HCT116 (cell line): ENCODE data around the gene LIMK2. TPM values are rescaled to one million over a fixed set of nuclear protein-coding genes. Genes with fewer than 3 reads are reported as not detected.

Experiments used
- ATAC-seq: fragments of 200-7000 bp; cut with Tn5 transposase; 2 replicates; pipeline ENCODE4 v1.9.1; 2020; ENCODE audit warnings: mild to moderate bottlenecking, moderate library complexity
- BruUV-seq: library from RNA; stranded (reverse); fragments of 400-500 nt; replicated peaks from 2 replicates; lab custom pipeline; 2021; lab: Mats Ljungman, UMichigan
- CTCF ChIA-PET: fragments of 300-600 bp; sonication (Branson Sonifier 250); formaldehyde crosslinking; loops from one replicate; lab custom pipeline; 2021; ENCODE audit warnings: antibody characterized with exemption; lab: Charles Lee
- POLR2A ChIA-PET: fragments of 300-600, 350-600 bp; sonication (Branson Sonifier 250); formaldehyde crosslinking; loops from one replicate; lab custom pipeline; 2021; ENCODE audit warnings: antibody characterized with exemption; lab: Charles Lee
- RAD21 ChIA-PET, 2 experiments: fragments of 300-600 bp; sonication (Branson Sonifier 250); formaldehyde crosslinking; loops; one replicate each; lab custom pipeline; 2023; ENCODE audit warnings: low total read pairs in 2 of 2; ENCODE audit not compliant: uncharacterized antibody in 2 of 2, unreplicated experiment in 2 of 2, low non-redundant PET in 1 of 2; lab: Charles Lee
- DNase-seq: peaks from one replicate; pipeline ENCODE4 v3.0.0-alpha.2; 2010; ENCODE audit warnings: low read depth, low spot score
- H2AFZ ChIP-seq: fragments of 200-600 bp; shearing (Covaris generic), sonication (generic); 2 replicates; pipeline ENCODE4 v1.6.1; 2017; ENCODE audit warnings: low read depth, mixed run types, mixed read lengths, antibody characterized with exemption, low read length; ENCODE audit not compliant: poor library complexity, severe bottlenecking
- H3K27ac ChIP-seq: 2 replicates; pipeline ENCODE4 v1.5.1; 2012; ENCODE audit warnings: low read depth, low read length
- H3K27me3 ChIP-seq: fragments of 200-600 bp; sonication (generic); 2 replicates; pipeline ENCODE4 v1.6.1; 2016; ENCODE audit warnings: mixed run types, low read length, mixed read lengths; ENCODE audit not compliant: insufficient read depth
- H3K36me3 ChIP-seq, 2 experiments: fragments of 200-500 bp in 1 of 2; fragments of 200-600 bp in 1 of 2; sonication (Bioruptor generic) in 1 of 2; sonication (generic) in 1 of 2; 2 replicates each; pipeline versions ENCODE4 v1.5.1 to v1.6.1; 2014 to 2016; ENCODE audit warnings: low read length in 2 of 2, inconsistent platforms in 1 of 2, mixed read lengths in 1 of 2, mixed run types in 1 of 2; ENCODE audit not compliant: insufficient read depth in 2 of 2, control insufficient read depth in 1 of 2
- H3K4me1 ChIP-seq, 2 experiments: fragments of 200-600 bp in 1 of 2; sonication (generic) in 1 of 2; 2 replicates each; pipeline versions ENCODE4 v1.5.1 to v1.6.1; 2012 to 2017; ENCODE audit warnings: low read length in 2 of 2, inconsistent platforms in 1 of 2, mild to moderate bottlenecking in 1 of 2, mixed read lengths in 1 of 2, mixed run types in 1 of 2, moderate library complexity in 1 of 2; ENCODE audit not compliant: insufficient read depth in 2 of 2, control insufficient read depth in 1 of 2
- H3K4me2 ChIP-seq: fragments of 200-600 bp; sonication (generic); 2 replicates; pipeline ENCODE4 v1.6.1; 2017; ENCODE audit warnings: mixed run types, low read length, mixed read lengths
- H3K4me3 ChIP-seq, 2 experiments: fragments of 200-600 bp in 1 of 2; sonication (generic) in 1 of 2; replicated peaks in 1 of 2; 2 replicates each; pipeline ENCODE4 v1.5.1; 2011 to 2016; ENCODE audit warnings: low read length in 2 of 2, control low read depth in 1 of 2, low read depth in 1 of 2, mild to moderate bottlenecking in 1 of 2, mixed read lengths in 1 of 2, mixed run types in 1 of 2
- H3K79me2 ChIP-seq: fragments of 200-600 bp; sonication (generic); 2 replicates; pipeline ENCODE4 v1.6.1; 2017; ENCODE audit warnings: mild to moderate bottlenecking, mixed run types, low read length, moderate library complexity, mixed read lengths; ENCODE audit not compliant: insufficient read depth
- H3K9ac ChIP-seq: fragments of 200-600 bp; sonication (generic); 2 replicates; pipeline ENCODE4 v1.6.1; 2016; ENCODE audit warnings: low read length, mixed read lengths
- H3K9me2 ChIP-seq: fragments of 200-600 bp; sonication (generic), shearing (Covaris generic); 2 replicates; pipeline ENCODE4 v1.6.1; 2017; ENCODE audit warnings: mixed run types, mild to moderate bottlenecking, moderate library complexity; ENCODE audit not compliant: insufficient read depth
- H3K9me3 ChIP-seq, 2 experiments: fragments of 200-500 bp in 1 of 2; fragments of 200-600 bp in 1 of 2; sonication (Bioruptor generic) in 1 of 2; sonication (generic) in 1 of 2; 2 replicates each; pipeline ENCODE4 v1.6.1; 2014 to 2017; ENCODE audit warnings: low read length in 2 of 2, mixed read lengths in 2 of 2, inconsistent platforms in 1 of 2, low read depth in 1 of 2, mild to moderate bottlenecking in 1 of 2, mixed run types in 1 of 2, moderate library complexity in 1 of 2; ENCODE audit not compliant: control insufficient read depth in 1 of 2, insufficient read depth in 1 of 2
- H4K20me1 ChIP-seq: fragments of 200-600 bp; sonication (generic), shearing (Covaris generic); 2 replicates; pipeline ENCODE4 v1.6.1; 2017; ENCODE audit warnings: mixed run types, mild to moderate bottlenecking, moderate library complexity; ENCODE audit not compliant: insufficient read depth
- ELF1 ChIP-seq: IDR thresholded peaks from 2 replicates; pipeline ENCODE4 v1.6.1; 2012; ENCODE audit warnings: low read depth, borderline replicate concordance
- EZH2 ChIP-seq: fragments of 200-600 bp; sonication (generic); IDR thresholded peaks from 2 replicates; pipeline ENCODE4 v1.6.1; 2017; ENCODE audit warnings: antibody characterized with exemption, mixed run types
- EZH2phosphoT487 ChIP-seq: fragments of 200-600 bp; IDR thresholded peaks from 2 replicates; pipeline ENCODE4 v1.6.1; 2018; ENCODE audit warnings: antibody characterized with exemption, borderline replicate concordance
- FOSL1 ChIP-seq: IDR thresholded peaks from 2 replicates; pipeline ENCODE4 v1.6.1; 2012; ENCODE audit warnings: low read depth
- JUND ChIP-seq: IDR thresholded peaks from 2 replicates; pipeline ENCODE4 v1.6.1; 2012
- MAX ChIP-seq: IDR thresholded peaks from 2 replicates; pipeline ENCODE4 v1.6.1; 2012
- POLR2A ChIP-seq: IDR thresholded peaks from 2 replicates; pipeline ENCODE4 v1.7.0; 2011; ENCODE audit warnings: borderline replicate concordance; ENCODE audit not compliant: insufficient read depth, insufficient read length; ENCODE audit errors: extremely low read depth
- POLR2AphosphoS5 ChIP-seq: IDR thresholded peaks from 2 replicates; pipeline ENCODE4 v1.6.1; 2011; ENCODE audit warnings: mild to moderate bottlenecking, low read depth, low read length, moderate library complexity
- SIN3A ChIP-seq: IDR thresholded peaks from 2 replicates; pipeline ENCODE4 v1.6.1; 2012; ENCODE audit warnings: low read depth
- SRF ChIP-seq: IDR thresholded peaks from 2 replicates; pipeline ENCODE4 v1.6.1; 2012; ENCODE audit warnings: low read depth
- ZBTB33 ChIP-seq: IDR thresholded peaks from 2 replicates; pipeline ENCODE4 v1.6.1; 2011; ENCODE audit warnings: mild to moderate bottlenecking, low read length, moderate library complexity; ENCODE audit not compliant: insufficient replicate concordance; ENCODE audit errors: extremely low read depth
- ZNF274 ChIP-seq: fragments of 200-500 bp; sonication (Bioruptor generic); IDR thresholded peaks from 2 replicates; pipeline ENCODE4 v1.6.1; 2014; ENCODE audit warnings: mild to moderate bottlenecking, low read depth, low read length, inconsistent platforms
- intact Hi-C: fragments of 100-400 bp; cut with micrococcal nuclease; formaldehyde crosslinking; loops from 2 replicates; pipeline ENCODE4 v1.10.0; 2022
- total RNA-seq: library from RNA; stranded (reverse); gene quantifications from one replicate; pipeline ENCODE4 v1.2.1, GENCODE V29; 2021; ENCODE audit not compliant: unreplicated experiment
- TF ChIP-seq, protein P1 (sequence below): IDR thresholded peaks from 2 replicates; pipeline ENCODE4 v1.6.1; 2012

Gene LIMK2
- total RNA-seq, 1 experiment from 2014 or later: 21.9 TPM

GRCh38 chr22:31281733-31282132, 69.6 kb downstream of the LIMK2 start:
- no peak overlapping the region for H3K27ac ChIP-seq
- H4K20me1 ChIP-seq: no peaks in the 10 kb centered on the region
- no peaks in the 10 kb centered on the region for H3K9me2 ChIP-seq
- intact Hi-C loops: no loop called here
- ChIA-PET RAD21 (no interaction called here), POLR2A (no interaction called here), CTCF (interaction anchor here (1.5 kb wide), 1 partner anchor 9 kb away, joined by 7 read pairs; no protein-coding TSS in a partner anchor)
- BruUV-seq: no TSS peak
- H3K4me3 ChIP-seq: no peak overlapping the region
- no peaks in the 10 kb centered on the region for H3K79me2 ChIP-seq
- H3K4me2 ChIP-seq: no peak overlapping the region
- ATAC-seq (no peak), DNase-seq (no peak)
- no peak overlapping the region for H2AFZ ChIP-seq
- H3K36me3 ChIP-seq: peaks cover 0 to 6% of the 10 kb centered on the region in 2 experiments; a peak in 1 of 4 replicates
- TF ChIP-seq, protein P1, sequence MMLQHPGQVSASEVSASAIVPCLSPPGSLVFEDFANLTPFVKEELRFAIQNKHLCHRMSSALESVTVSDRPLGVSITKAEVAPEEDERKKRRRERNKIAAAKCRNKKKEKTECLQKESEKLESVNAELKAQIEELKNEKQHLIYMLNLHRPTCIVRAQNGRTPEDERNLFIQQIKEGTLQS: no peak
- TF ChIP-seq POLR2AphosphoS5 (no peak), SRF (no peak), EZH2phosphoT487 (no peak), SIN3A (no peak), JUND (no peak), MAX (no peak), EZH2 (no peak), ZNF274 (no peak), ZBTB33 (no peak), ELF1 (no peak), FOSL1 (no peak), POLR2A (no peak)
- no peaks in the 10 kb centered on the region for H3K9me3 ChIP-seq
- no peaks in the 10 kb centered on the region for H3K27me3 ChIP-seq
- peaks cover 5 to 12% of the 10 kb centered on the region in 2 experiments; a peak in 3 of 4 replicates for H3K4me1 ChIP-seq
- H3K9ac ChIP-seq: no peak overlapping the region
